SK-N-DZ (cell line): ENCODE measurements around the gene GALNT10.

Experiments
- DNase-seq: peaks from one replicate; pipeline ENCODE4 v3.0.0-alpha.2; 2015; ENCODE audit warnings: low spot score

GALNT10 gene

DNA sequence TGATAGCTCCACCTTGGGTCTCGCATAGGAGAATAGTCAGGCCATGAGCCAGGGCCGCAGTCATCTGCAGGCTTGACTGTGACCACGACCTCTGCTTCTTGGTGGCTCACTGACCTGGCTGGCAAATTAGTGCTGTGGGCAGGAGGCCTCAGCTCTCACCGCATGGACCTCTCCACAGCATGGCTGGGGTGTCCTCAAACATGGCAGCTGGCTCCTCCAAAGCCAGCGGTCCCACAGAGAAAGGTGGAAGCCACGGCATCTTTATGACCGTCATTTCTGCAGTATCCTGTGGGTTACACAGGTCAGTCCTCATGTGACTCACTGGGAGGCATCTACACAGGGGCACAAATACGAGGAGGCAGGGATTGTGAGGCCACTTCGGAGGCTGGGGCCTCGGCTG is 212.1 kb downstream of the GALNT10 start:
- no peak for DNase-seq

GRCh38 chr5:154403234-154403633 is 212.7 kb downstream of the GALNT10 start:
- DNase-seq: no peak

DNA sequence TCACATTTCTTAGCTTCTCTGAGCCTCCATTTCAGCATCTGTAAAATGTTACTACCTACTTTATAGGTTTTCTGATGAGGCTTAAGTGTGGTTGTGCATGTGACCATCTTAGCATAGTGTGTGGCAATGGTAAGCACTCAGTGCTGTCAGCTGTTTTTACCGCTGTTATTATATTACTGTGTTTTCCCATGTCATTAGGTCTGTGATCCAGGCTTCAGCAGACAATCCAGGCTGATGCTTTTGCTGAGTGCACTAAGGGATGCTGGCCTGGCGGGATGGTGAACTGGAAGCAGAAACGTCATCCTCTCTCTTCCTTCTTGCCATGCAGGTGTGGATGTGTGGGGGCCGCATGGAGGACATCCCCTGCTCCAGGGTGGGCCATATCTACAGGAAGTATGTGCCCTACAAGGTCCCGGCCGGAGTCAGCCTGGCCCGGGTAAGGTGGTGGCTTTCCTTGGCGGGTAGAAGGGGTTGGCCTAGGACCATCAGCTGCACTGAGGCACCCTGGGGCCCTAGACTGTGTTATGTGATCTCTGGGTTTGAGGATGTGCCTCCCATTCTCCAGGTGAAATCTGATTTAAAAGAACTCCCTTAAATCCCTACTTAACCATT is 213.3 kb downstream of the GALNT10 start:
- DNase-seq: peak; percentile 43

DNA sequence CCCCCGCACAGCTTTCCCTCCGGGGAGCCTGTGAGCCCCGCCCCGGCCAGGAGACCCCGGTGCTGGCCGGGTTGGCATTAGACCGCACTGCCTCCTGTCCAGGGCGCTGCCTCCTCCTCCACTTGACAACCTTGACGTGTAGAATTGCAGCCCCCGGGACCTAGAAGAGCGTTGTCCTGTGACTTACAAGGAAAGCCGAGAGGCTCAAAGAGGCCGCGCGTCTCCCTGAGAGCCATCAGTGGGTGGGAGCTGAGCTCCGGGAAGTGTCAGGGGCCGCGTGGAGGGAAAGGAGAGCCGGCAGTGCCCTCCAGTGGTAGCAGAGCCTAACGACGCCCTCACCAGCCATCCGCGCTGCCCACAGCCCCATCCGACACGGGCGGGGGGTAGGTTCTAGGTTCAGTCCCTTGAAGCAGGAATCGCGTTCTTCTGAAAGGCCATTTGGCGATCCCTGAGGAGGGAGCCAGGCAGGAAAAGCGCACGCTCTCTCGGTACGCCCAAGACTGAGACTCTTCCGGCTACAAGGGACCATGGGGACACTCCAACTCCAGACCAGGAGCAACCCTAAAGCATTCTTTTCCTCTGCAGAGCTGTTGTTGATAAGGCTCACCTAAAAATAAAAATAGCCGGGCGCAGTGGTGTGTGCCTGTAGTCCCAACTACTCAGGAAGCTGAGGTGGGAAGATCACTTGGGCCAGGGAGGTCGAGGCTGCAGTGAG is 214.7 kb downstream of the GALNT10 start:
- peak; percentile 86 for DNase-seq

- no peak for DNase-seq
Observed at GRCh38 chr5:154406231-154406630, 215.7 kb downstream of the GALNT10 start.

GRCh38 chr5:154406826-154407225 is 216.3 kb downstream of the GALNT10 start:
- no peak for DNase-seq

DNA sequence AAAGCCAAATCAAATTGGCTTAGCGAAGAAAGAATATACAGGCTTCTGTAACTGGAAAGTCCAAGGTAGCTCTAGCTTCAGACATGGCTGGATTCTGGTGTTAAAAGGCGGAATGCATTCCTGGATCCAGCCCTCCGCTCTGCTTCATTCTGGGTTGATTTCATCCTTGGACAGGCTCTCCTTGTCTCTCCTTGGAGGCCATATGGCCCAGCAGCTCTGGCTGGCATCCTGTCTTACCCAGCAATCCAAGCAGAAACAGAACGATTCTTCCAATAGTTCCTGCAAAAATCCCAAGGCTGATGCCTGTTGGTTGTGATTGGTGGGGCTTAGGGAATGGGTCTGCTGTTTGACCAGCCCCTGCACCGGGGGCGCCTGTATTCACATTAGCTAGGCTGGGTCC is 218.3 kb downstream of the GALNT10 start:
- no peak for DNase-seq

- no peak for DNase-seq
Observed at GRCh38 chr5:154409230-154409840, 218.8 kb downstream of the GALNT10 start.

- no peak for DNase-seq
Observed at GRCh38 chr5:154410008-154410407, 219.5 kb downstream of the GALNT10 start.

GRCh38 chr5:154410786-154411185 is 220.3 kb downstream of the GALNT10 start:
- DNase-seq: no peak

GRCh38 chr5:154411338-154411737 is 220.8 kb downstream of the GALNT10 start:
- no peak for DNase-seq

GRCh38 chr5:154412316-154412715 is 221.8 kb downstream of the GALNT10 start:
- no peak for DNase-seq

DNA sequence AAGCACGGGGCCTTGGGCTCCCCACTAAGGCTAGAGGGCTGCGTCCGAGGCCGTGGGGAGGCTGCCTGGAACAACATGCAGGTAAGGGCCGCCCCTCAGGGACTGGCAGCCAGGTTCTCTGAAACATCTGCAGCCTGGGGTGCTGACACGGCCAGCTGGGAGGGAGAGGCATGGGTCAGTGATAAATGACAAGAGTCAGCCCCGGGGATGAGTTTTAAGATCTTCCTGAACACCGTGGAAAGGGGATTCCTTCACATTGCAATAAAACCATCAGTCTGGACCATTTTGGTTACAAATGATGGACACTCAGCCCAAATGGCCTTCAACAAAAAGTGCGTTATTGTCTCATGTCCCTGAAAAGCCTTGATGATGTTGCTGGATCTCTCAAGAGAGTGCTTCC is 222.4 kb downstream of the GALNT10 start:
- DNase-seq: no peak

DNA sequence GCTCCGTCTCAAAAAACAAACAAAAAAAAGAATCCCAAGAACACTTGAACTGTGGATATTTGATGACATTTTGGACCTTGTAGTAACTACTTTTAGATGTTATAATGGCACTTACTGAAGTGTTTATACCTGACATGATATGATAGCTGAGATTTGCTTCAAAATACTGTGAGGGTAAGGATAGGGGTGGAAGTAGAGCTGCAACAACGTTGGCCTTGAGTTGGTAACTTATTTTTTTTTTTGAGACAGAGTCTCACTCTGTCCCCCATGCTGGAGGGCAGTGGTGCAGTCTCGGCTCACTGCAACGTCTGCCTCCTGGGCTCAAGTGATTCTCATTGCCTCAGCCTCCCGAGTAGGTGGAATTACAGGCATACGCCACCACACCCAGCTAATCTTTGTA is 224.6 kb downstream of the GALNT10 start:
- no peak for DNase-seq

GRCh38 chr5:154418344-154418820 is 227.8 kb downstream of the GALNT10 start:
- DNase-seq: no peak

GRCh38 chr5:154419236-154419635 is 228.7 kb downstream of the GALNT10 start:
- DNase-seq: no peak

GRCh38 chr5:154421868-154422267 is 231.3 kb downstream of the GALNT10 start:
- DNase-seq: peak; percentile 72

DNA sequence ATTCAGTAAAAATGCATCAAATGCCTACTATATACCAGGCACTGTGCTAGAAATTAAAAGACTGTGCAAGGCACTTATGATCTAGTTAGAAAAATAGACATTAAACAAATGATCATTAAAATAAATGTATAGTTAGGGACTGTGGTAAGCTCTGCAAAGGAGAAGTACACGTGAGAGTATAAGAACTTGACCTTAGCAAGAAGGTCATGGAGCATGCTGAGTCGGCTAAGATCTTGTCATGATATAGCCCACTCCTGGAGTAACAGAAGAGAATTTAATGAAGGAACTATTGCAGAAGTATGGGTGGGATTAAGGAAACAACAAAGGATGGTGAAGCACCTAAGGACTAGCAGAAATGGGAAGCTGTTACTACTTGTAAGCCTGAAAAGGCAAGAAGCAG is 231.8 kb downstream of the GALNT10 start:
- DNase-seq: no peak

- no peak for DNase-seq
Observed at GRCh38 chr5:154428208-154428607, 237.7 kb downstream of the GALNT10 start.

DNA sequence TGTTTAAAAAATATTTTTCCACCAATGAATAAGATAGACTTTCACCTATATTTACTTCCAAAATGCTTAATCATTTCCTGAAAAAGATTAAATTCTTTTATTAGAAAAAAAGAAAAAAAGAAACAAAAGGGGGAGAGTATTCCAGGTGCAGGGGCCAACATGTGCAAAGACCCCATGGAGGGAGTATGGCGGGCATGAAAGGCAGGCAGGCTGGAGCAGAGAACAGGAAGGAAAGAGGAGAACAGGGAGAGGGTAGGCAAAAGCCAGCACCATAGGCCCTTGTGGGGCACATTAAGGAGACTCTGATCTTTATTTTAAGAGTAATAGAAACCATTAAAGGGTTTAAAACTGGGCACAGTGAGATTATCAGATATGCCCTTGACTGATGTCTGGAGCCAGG is 238.8 kb downstream of the GALNT10 start:
- DNase-seq: no peak

- DNase-seq: no peak
Observed at GRCh38 chr5:154430466-154430865, 239.9 kb downstream of the GALNT10 start.

- DNase-seq: no peak
Observed at GRCh38 chr5:154430961-154431630, 240.6 kb downstream of the GALNT10 start.
